IPS DF 19.7 (cell line): ENCODE results near the gene STPG3.

Experiments used
- DNase-seq: peaks from one replicate; pipeline ENCODE4 v3.0.0-alpha.2; 2013; ENCODE audit warnings: low read depth, low spot score

The STPG3 gene

DNA sequence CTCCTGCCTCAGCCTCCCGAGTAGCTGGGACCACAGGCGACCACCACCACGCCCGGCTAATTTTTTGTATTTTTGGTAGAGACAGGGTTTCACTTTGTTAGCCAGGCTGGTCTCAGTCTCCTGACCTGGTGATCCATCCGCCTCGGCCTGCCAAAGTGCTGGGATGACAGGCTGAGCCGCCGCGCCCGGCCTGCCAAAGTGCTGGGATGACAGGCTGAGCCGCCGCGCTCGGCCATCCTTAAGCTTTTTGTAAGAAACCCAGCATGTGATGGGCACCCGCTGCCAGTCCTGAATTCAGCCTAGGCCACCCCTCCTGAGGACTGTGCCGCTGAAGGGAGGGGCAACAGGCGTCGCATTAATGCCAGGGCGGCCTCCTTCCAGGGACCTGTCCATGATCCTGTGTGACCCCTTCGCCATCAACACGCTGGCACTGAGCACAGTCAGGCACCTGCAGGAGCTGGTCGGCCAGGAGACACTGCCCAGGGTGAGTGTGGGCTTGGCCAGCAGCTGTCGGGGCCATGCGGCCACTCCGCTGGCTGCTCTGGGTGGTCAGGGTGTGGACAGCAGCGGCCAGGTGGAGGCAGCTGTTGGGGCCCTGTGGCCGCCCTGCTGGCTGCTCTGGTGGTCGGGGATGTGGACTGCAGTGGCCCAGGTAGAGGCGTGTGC lies 14.5 kb downstream of the STPG3 start:
- no peak for DNase-seq

- DNase-seq = no peak
Measured at GRCh38 chr9:137266162-137266527, 15.1 kb downstream of the STPG3 start.

- no peak for DNase-seq
Measured at GRCh38 chr9:137266585-137267453, 15.7 kb downstream of the STPG3 start.

DNA sequence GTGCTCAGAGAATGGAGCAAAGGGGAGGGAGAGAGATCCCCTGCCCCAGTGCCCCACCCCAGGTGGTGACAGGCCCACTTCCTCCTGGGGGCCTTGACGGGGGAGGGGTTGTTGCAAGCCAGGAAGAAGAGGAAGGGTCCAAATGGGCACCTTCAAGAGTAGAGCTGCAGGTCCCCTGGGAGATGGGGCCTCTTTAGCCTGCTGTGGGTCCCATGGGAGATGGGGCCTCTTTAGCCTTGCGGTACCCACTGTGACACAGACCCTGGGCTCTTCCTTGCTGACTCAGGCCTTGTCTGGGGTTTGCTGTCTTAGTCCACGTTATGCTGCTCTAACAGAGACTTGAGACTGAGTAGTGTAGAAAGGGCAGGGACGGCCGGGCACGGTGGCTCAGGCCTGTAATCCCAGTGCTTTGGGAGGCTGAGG lies 16.9 kb downstream of the STPG3 start:
- DNase-seq = no peak

DNA sequence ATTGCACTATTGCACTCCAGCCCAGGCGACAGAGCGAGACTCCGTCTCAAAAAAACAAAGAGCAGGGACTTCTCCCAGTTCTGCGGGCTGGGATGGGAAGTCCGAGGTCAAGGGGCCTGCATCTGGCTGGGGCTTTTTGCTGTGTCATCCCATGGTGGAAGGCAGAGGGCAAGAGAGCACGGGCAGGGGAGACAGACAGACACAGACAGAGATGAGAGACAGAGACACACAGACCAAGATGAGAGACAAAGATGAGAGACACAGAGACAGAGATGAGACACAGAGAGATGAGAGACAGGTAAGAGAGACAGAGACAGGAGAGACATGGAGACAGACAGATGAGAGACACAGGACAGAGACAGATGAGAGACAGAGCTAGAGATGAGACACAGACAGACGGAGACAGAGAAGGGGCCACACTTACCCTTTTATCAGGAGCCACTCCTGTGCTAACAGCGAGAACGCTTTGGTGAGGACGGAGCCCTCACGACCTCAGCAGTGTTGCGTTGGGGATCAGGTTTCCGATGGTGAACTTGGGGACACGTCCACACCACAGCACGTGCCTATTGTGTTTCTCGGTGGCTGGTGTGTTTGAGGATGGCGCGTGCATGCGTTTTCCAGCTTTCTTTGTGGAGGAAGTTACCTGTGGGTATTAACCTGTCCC lies 17.6 kb downstream of the STPG3 start:
- DNase-seq = no peak

DNA sequence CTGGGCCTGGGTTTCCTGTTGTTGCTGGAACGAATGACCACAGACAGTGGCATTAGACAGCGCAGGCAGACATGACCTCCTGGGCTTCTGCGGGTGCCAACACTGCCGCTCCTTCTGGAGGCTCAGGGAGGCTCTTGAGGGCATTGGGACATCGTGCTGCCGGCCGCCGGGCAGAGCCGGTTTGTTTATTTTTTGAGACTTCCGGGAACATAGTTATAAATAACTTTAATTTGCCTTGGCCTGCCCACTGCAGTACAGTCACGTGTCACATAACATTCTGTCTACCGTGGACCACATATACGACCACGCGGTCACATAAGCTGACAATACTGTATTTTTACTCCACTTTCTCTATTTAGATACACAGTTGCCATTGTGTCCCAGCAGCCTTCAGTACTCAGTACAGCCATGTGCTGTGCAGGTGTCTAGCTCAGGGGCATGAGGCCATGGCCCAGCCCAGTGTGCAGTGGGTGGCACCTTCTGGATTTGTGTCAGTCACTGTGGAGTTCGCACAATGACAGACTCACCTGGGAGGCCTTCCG lies 18.2 kb downstream of the STPG3 start:
- DNase-seq = no peak

GRCh38 chr9:137270929-137271695 lies 20.0 kb downstream of the STPG3 start:
- no peak for DNase-seq

DNA sequence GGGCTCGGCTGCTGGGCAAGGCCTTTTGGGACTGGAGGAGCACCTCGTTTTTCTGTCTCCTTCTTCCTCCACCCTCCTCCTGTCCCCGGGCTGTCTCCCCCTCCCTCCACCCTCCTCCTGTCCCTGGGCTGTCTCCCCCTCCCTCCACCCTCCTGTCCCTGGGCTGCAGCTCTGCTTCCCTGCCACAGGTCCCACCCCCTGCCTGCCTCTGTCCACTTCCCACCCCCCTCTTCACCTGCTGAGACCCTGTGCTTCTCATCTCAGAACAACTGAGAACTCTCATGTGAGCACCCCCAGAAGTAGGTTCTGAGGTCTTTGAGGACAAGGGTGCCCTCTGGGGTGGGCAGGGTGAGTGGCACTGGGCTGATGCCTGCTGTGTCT lies 20.6 kb downstream of the STPG3 start:
- DNase-seq = no peak

GRCh38 chr9:137272241-137273094 lies 21.4 kb downstream of the STPG3 start:
- DNase-seq = no peak

DNA sequence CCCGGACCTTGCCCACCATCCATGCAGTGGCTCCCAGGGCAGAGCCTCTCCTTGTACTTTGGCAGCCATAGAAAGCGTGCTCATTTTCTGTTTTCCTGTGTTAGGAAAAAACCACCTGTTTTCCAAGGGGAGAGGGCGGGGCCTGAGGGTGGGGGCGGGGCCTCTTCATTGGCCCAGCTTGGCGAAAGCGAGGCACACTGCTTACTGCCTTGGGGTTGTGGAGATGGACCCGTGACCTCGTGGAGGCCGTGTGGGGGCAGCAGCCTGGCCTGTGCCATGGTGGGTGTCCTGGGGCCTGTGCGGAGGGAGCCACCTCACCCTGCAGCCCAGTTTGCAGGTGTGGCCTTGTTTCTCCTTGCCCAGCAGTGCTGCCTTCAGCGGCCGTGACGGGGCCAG lies 22.0 kb downstream of the STPG3 start:
- no peak for DNase-seq

DNA sequence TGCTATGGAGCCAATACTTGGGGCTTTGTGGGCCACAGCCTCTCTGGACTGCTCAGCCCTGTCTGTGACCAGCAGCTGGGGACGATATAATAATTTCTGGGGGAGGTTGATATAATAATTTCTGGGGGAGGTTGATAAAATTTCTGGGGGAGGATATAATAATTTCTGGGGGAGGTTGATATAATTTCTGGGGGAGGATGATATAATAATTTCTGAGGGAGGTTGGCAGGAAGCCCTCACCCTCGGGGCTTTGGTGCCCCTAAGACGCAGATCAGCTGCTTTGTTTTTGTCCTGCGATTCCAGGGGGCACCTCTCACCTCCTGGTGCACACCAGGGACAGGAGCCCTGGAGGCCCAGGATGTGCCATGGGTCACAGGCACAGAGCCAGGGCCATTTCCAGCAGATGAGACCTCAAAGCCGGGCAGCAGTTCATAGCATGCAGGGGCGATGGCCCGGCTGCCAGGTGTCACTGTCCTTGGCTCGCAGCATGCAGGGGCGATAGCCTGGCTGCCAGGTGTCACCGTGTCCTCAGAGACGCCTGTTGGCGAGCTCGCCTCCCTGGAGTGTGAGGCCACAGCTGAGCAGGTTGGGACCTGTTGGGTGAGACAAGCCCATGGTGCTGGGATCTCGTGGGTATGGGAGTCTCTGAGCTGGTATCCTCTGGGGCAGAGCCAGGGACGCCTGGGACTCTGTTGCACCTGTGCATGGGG lies 22.7 kb downstream of the STPG3 start:
- DNase-seq = no peak

GRCh38 chr9:137275203-137275587 lies 24.1 kb downstream of the STPG3 start:
- DNase-seq = no peak

DNA sequence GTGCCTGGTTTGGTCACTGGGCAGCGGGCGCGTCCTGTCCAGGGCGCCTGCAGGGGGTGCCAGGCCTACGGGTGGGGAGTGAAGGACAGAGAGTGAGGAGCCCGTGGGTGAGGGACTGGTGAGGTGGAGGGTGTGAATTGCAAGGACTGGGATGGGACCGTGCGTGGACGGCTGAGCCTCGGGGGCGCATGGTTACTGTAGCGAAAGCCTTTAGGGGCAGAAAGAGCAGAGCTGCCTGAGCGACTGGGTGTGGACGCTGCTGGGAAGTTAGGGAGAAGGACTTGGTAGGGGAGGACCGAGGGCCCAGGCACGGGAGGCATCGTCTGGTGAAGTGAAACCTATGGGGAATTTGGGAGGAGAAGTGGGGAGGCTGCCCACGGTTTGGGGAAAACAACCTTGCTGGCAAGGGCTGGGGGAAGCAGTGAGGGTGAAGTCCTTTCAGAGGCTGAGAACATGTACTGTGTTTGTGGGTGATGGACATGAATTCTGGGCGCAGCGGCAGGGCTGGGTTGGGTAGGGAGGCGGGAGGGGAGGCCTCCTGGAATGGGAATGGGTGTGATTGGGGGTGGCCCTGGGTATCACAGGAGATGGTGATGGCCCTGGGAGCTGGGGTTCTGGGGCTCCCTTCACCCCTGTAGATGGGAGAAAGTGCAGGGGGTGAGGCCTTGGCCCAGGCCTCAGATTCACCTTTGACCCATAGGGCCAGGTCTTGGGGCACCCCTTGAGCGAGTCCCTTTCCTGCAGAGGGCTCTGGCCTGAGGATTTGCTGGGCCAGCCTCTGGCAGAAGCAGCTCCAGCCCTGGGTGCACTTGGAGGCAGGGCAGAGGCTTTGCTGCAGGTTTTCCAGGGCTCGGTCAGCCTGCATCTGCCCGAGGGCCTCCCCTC lies 24.7 kb downstream of the STPG3 start:
- no peak for DNase-seq

- no peak for DNase-seq
Measured at GRCh38 chr9:137276473-137277328, 25.6 kb downstream of the STPG3 start.

DNA sequence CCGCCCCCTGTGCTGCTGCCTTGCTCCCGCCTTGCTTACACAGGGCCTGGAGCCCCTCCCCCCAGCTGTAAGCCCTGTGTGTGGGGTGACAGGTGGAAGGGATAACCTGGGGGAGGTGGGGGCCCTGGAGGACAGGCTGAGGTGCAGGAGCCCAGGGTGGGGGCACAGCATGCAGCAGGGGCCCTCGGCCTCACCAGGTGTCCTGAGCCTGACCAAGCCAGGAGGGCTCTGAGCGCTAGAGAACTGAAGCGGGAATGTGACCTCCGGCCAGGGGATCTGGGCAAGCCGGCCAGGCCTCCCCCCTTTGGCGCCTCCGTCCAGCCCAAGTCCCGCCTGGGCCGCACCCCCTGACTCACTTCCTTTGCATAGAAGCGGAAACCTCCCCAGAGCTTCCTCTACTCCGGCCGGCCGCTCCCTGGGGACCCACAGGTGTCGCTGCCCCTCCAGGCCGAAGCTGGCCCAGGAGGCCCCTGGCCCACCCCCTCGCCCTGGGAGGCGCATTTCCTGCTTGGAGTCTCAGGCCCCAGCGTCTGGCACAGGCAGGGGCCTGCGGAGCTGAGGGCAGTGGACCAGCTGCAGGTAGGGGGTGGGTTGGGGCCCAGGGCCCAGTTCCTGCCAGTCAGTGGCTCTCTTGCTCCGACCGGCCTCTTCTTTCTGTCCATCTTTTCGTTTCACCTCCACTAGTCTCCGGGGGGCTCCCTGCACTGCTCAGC lies 26.4 kb downstream of the STPG3 start, which contains the start of gene TOR4A:
Gene TOR4A (plus strand): TSS at position 398 of the 713 bp plus-strand sequence. CDS start 964 bp downstream, outside the sequence.
- DNase-seq = no peak

GRCh38 chr9:137278061-137278701 lies 27.1 kb downstream of the STPG3 start:
- no peak for DNase-seq
